Stimulated activated CD8-positive, alpha-beta memory T cell treated with anti-CD3 and anti-CD28 coated beads, Interleukin-15, amount 100 ng/mL, for 24 hours (primary cell): ENCODE results near the gene RHOBTB1.

Experiments
- DNase-seq: peaks from one replicate; pipeline ENCODE4 v3.0.0-alpha.2; 2020; ENCODE audit warnings: low read depth

RHOBTB1 gene

GRCh38 chr10:60942134-60942787 is 1.7 kb downstream of the RHOBTB1 start:
- DNase-seq: no peak

GRCh38 chr10:60940446-60940845 is 3.5 kb downstream of the RHOBTB1 start:
- no peak for DNase-seq

- no peak for DNase-seq
These were observed 6.0 kb downstream of the RHOBTB1 start for GRCh38 chr10:60937784-60938654.

- no peak for DNase-seq
These were observed 7.0 kb downstream of the RHOBTB1 start for GRCh38 chr10:60937022-60937421.

GRCh38 chr10:60934215-60935175 is 9.5 kb downstream of the RHOBTB1 start:
- DNase-seq: no peak

- DNase-seq: no peak
These were observed 11.2 kb downstream of the RHOBTB1 start for GRCh38 chr10:60932756-60933155.

- DNase-seq: no peak
These were observed 13.7 kb downstream of the RHOBTB1 start for GRCh38 chr10:60930237-60930636.

GRCh38 chr10:60921633-60922032 is 22.4 kb downstream of the RHOBTB1 start:
- no peak for DNase-seq

- no peak for DNase-seq
These were observed 23.5 kb downstream of the RHOBTB1 start for GRCh38 chr10:60920479-60920878.

- DNase-seq: no peak
These were observed 24.4 kb downstream of the RHOBTB1 start for GRCh38 chr10:60919551-60919950.

GRCh38 chr10:60917331-60918280 is 26.4 kb downstream of the RHOBTB1 start:
- no peak for DNase-seq

GRCh38 chr10:60916025-60916424 is 28.0 kb downstream of the RHOBTB1 start:
- no peak for DNase-seq

- no peak for DNase-seq
These were observed 29.3 kb downstream of the RHOBTB1 start for GRCh38 chr10:60914690-60915141.

- DNase-seq: no peak
These were observed 30.3 kb downstream of the RHOBTB1 start for GRCh38 chr10:60913657-60914056.

- DNase-seq: no peak
These were observed 30.9 kb downstream of the RHOBTB1 start for GRCh38 chr10:60913071-60913470.

- DNase-seq: no peak
These were observed 32.3 kb downstream of the RHOBTB1 start for GRCh38 chr10:60911715-60912114.

- DNase-seq: no peak
These were observed 32.8 kb downstream of the RHOBTB1 start for GRCh38 chr10:60911216-60911615.

- DNase-seq: no peak
These were observed 33.4 kb downstream of the RHOBTB1 start for GRCh38 chr10:60910543-60910942.

- no peak for DNase-seq
These were observed 35.1 kb downstream of the RHOBTB1 start for GRCh38 chr10:60908896-60909295.

GRCh38 chr10:60908031-60908430 is 36.0 kb downstream of the RHOBTB1 start:
- no peak for DNase-seq

GRCh38 chr10:60907236-60907635 is 36.7 kb downstream of the RHOBTB1 start:
- DNase-seq: no peak
